GM13976 (cell line): ENCODE results near the gene OSBPL7.

Experiments
- DNase-seq: peaks from one replicate; pipeline ENCODE4 v3.0.0; 2012; ENCODE audit warnings: low spot score
- in situ Hi-C: fragments of 300-500 bp; cut with MboI; formaldehyde crosslinking; loops from one replicate; pipeline ENCODE4 v1.12.0; 2022; ENCODE audit warnings: low sequenced_read_pairs, mixed read lengths, inconsistent platforms; ENCODE audit not compliant: unreplicated experiment
- TF ChIP-seq, protein P1 (sequence below): IDR thresholded peaks from 2 replicates; pipeline ENCODE4 v1.5.1; 2012; ENCODE audit warnings: borderline replicate concordance, mild to moderate bottlenecking; ENCODE audit not compliant: insufficient read depth; ENCODE audit errors: extremely low read depth, missing control alignments, control extremely low read depth

OSBPL7 gene

DNA sequence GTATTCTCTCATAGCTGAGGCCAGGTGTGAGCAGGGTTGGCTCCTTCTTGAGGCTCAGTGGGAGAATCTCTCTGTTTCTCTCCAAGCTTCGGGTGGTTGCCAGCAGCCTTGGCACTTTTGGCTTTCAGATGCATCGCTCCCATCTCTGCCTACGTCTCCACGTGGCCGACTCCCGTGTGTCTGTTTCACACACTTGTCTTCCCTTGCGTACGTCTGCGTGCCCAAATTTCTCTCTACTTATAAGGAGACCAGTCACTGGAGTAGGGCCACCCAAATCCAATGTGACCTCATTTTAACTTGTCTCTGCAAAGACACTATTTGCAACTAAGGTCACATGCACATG lies 14.7 kb downstream of the OSBPL7 start:
- DNase-seq: no peak
- TF ChIP-seq, protein P1, sequence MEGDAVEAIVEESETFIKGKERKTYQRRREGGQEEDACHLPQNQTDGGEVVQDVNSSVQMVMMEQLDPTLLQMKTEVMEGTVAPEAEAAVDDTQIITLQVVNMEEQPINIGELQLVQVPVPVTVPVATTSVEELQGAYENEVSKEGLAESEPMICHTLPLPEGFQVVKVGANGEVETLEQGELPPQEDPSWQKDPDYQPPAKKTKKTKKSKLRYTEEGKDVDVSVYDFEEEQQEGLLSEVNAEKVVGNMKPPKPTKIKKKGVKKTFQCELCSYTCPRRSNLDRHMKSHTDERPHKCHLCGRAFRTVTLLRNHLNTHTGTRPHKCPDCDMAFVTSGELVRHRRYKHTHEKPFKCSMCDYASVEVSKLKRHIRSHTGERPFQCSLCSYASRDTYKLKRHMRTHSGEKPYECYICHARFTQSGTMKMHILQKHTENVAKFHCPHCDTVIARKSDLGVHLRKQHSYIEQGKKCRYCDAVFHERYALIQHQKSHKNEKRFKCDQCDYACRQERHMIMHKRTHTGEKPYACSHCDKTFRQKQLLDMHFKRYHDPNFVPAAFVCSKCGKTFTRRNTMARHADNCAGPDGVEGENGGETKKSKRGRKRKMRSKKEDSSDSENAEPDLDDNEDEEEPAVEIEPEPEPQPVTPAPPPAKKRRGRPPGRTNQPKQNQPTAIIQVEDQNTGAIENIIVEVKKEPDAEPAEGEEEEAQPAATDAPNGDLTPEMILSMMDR: no peak
- in situ Hi-C loops: no loop called here

DNA sequence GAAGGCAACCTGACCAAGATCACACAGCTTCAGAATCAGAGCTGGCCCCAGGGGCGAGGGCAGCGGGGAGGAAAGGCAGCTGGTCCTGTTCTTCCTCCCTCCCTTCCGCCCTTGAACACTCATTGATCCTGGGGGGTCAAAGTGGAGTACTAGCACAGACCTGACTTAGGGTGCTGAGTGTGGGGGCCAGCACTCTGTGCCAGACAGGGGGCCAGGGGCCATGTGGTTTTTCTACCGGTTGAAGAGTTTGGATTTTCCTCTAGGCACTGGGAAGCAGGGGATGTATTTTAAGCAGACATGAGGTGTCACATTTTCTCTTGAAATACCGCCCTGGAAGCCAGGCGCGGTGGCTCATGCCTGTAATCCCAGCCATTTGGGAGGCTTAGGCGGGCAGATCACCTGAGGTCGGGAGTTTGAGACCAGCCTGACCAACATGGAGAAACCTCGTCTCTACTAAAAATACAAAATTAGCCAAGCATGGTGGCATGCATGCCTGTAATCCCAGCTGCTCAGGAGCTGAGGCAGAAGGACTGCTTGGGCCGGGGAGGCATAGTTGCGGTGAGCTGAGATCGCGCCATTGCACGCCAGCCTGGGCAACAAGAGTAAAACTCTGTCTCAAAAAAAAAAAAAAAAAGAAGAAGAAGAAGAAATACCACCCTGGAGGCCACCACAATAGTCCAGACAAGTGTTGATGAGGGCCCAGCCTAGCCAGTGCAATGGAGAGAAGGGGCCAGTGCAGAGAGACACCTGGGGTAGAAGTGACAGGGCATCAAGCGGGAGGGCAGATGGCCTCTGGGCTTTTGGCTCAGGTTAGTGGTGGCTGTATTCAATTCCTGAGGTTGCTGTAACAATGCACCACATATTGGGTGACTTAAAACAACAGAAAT lies 15.3 kb downstream of the OSBPL7 start:
- in situ Hi-C loops: no loop called here
- no peak for DNase-seq
- TF ChIP-seq, protein P1: no peak

DNA sequence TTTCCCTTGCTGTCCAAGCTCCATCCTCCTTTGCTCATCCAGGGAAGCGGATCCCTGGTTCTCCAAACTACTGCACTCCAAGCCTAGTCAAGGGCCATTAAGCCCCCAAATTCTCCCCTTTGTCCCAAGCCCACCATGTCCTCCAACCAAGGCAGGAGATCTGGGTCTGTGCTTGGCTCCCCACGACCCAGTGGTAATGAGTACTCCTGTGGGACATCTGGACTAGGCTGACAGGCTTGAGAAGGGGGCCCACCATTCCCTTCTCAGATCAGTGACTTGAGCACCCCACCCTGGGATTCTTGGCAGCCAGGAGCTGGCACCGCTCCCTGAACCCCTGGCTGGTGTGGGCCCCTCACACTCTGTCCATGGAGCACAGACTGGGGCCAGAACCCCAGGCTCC lies 17.1 kb downstream of the OSBPL7 start:
- DNase-seq: no peak
- TF ChIP-seq, protein P1: no peak
- in situ Hi-C loops: no loop called here

DNA sequence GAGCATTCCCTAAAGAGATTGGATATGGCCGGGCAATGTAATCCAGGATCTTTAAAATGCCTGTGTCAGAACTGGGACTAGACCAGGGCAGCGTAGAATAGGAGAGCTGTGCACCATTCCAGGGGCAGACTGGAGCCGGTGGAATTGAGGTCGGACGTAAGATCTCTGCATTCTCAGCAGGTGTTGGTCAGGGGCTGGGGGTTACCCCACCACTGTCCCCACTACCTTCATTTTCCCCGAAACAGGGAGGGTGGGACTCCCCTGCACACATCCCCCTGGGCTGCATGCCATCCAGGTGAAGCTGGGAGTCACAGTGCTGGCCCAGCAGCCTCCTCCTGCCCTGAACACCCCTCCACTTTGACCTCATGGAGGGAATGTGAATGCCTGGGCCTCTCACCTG lies 17.8 kb downstream of the OSBPL7 start:
- in situ Hi-C loops: no loop called here
- TF ChIP-seq, protein P1: no peak
- no peak for DNase-seq

DNA sequence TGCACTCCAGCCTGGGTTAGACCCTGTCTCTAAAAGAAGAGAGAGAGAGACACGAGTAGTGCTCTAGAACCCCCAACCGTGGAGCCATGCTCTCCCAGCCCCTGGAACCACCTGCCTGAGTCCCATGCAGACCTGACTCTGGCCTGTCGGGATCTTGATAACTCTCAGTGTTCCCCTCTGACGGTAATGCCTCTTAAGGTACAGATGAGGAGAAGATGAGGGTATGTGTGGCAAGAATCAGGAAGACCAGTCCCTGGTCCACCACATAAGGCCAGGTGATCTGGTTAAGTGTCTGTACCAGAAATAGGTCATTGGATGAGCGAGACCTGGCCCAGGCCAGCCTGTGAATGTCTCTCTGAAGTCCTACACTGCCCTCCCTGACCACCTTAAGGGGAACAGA lies 18.4 kb downstream of the OSBPL7 start:
- TF ChIP-seq, protein P1: no peak
- no peak for DNase-seq
- in situ Hi-C loops: no loop called here

DNA sequence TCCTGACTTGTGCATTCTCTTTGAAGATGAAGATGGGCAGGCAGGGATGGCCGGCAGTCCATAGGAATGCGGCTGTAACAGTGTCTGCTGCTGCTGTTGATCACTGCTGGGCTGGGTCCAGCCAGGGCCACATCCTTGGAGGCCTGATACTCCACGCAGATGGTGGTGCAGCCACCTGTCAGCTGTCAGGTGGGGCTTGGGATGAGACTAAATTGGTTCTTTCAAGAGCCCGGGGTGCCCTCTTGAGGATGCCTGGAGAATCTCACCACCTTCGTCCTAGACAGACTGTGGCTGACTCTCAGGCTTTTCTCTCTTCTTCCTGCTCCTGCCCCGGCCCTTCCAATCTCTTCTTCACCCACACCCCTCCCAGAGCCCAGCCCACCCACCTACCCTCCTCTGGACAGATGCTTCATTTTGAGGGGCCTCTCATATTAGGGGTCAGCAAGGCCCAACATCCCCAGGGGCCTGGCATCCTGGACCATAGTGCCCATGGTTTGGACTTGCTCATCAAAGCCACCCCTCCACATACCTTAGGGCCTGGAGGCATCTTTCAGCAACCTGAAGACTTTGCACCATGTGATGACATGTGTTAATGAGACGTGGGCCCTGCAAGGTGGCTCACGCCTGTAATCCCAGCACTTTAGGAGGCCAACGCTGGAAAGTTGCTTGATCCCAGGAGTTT lies 19.1 kb downstream of the OSBPL7 start:
- in situ Hi-C loops: no loop called here
- TF ChIP-seq, protein P1: peak; percentile 71
- peak; percentile 86 for DNase-seq

DNA sequence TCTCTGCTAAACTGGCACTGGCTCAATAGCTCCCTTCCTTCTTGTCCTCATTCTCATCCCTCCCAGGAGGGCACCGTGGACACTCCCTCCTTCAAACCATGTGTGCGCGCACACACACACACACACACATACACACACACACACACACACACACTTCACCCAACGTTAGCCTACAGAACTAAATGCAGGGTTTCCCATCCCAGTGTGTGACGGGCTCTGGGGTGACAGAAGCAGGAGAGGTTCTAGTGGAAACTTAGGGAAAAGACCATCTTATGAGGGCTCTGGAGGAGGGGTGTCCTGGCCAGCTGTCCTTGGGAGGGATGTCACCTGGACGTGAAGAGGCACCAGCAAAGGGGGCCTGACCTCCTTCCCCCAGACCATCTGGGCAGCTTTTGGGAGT lies 19.7 kb downstream of the OSBPL7 start:
- in situ Hi-C loops: no loop called here
- DNase-seq: no peak
- TF ChIP-seq, protein P1: no peak
